Testis (tissue), 5 donors: ENCODE measurements around the gene MBLAC2. TPM values are rescaled to one million over a fixed set of nuclear protein-coding genes. Genes with fewer than 3 reads are reported as not detected.
A peak's percentile ranks its signal among the peaks of the same experiment; 100 is the strongest.

Experiments used
- DNase-seq: peaks from one replicate; pipeline ENCODE4 v3.0.0-alpha.2; 2019
- H3K27ac ChIP-seq, 2 donors: fragments of 200-600 bp; sonication (generic); one replicate each; pipeline ENCODE4 v1.5.1; 2019
- H3K27me3 ChIP-seq: fragments of 200-600 bp; sonication (generic); one replicate; pipeline ENCODE4 v1.5.1; 2019
- H3K36me3 ChIP-seq: fragments of 200-600 bp; sonication (generic); one replicate; pipeline ENCODE4 v1.5.1; 2017; ENCODE audit warnings: low read depth; ENCODE audit errors: missing control alignments
- H3K4me1 ChIP-seq: fragments of 200-600 bp; sonication (generic); one replicate; pipeline ENCODE4 v1.5.1; 2019
- H3K4me3 ChIP-seq, 2 donors: fragments of 200-600 bp; sonication (generic); one replicate each; pipeline ENCODE4 v1.5.1; 2017 to 2019
- H3K9me3 ChIP-seq: fragments of 200-600 bp; sonication (generic); one replicate; pipeline ENCODE4 v1.5.1; 2017
- CTCF ChIP-seq, 3 experiments: fragments of 450-650 bp in 2 of 3; fragments of 200-600 bp in 1 of 3; sonication (generic) in 1 of 3; IDR thresholded peaks; one replicate each; pipeline ENCODE4 v1.5.1; 2016 to 2019; ENCODE audit warnings: antibody characterized with exemption in 3 of 3, mild to moderate bottlenecking in 2 of 3, moderate library complexity in 1 of 3
- POLR2A ChIP-seq: fragments of 450-650 bp; IDR thresholded peaks from one replicate; pipeline ENCODE4 v1.6.1; 2017; ENCODE audit warnings: antibody characterized with exemption, mild to moderate bottlenecking, moderate library complexity
- WGBS, 2 donors: methylation state at CpG; one replicate each; pipeline ENCODE4 v1.1.5; 2018; 5-methylcytosine and 5-hydroxymethylcytosine counted together
- intact Hi-C: fragments of 100-400 bp; cut with DNase I; formaldehyde crosslinking; loops from one replicate; pipeline ENCODE4 v1.15.1; 2023; ENCODE audit warnings: low total_unique reads
- long read RNA-seq, 2 donors: transcript quantifications; one replicate each; lab custom pipeline, GENCODE V29; 2026
- polyA plus RNA-seq: library from polyadenylated mRNA; stranded (reverse); fragments of 350-450 nt; fragmentation: Illumina TruSeq; extraction: RNeasy Lipid Tissue Mini Kit (QIAGEN cat#74804); gene quantifications from one replicate; pipeline ENCODE4 v1.2.3, GENCODE V29; 2014; ENCODE audit warnings: low read depth, low replicate concordance; ENCODE audit not compliant: insufficient read depth
- total RNA-seq, 2 donors: library from RNA; depleted of rRNA; stranded (reverse); fragments of >200 nt; gene quantifications; one replicate each; pipeline ENCODE4 v1.2.3, GENCODE V29; 2016

The MBLAC2 gene
- 10 to 100 TPM in 1 of 2 donors, 1 to 10 TPM in 1; 10.0 to 10.2 TPM for total RNA-seq
- 4.9 TPM for polyA plus RNA-seq
- long read RNA-seq, donor 1, full-length matches to known transcripts = 10 of 10 reads
- long read RNA-seq, donor 1, partial matches to known transcripts = 0 of 10 reads
- long read RNA-seq, donor 1, other reads (novel, unspliced or antisense) = 0 of 10 reads
- long read RNA-seq, donor 2, full-length matches to known transcripts = 9 of 9 reads
- long read RNA-seq, donor 2, partial matches to known transcripts = 0 of 9 reads
- long read RNA-seq, donor 2, other reads (novel, unspliced or antisense) = 0 of 9 reads

DNA sequence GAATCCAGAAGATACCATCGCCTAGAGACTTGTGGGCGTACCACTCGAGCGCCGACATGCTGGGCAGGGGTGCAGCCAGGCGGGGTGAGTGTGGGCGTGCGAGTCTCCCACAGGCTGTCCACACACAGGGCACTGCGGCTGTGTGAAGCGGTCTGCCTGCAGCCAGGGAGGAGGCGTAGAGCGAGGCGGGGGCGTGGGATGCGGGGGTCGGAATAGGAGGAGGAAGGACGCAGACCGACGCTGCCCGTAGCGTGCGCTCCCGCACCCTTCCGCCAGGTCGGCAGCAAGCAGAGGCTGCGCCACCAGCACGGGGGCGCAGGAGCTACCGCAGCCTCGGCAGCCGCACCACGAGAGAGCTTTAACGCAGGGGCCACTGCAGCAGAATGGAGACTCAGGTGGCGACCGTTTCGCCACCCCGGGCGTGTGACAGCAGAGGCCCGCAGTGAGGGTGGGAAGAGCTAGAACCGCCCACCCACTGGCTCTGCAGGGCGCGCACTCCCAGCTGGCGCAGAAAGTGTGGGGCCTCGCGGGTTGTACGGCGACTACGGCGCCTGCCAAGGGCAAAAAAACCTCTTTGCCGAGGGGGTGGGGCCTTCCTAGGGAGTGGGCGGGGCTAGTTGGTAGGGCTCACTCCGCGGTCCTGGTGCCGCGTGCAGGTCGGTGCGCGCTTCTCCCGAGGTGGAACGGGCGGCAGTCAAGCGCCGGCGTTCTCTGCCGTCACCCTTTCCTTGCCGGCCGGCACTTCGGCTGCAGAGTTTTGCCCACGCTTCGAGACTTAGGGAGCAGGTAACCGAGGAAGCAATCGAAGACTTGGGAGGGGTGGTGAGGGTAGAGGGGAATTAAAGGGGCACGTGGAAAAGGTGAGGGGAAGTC lies at the start of gene MBLAC2, which contains the start of gene POLR3G:
MBLAC2 (minus strand) TSS at position 537 of the 873 bp plus-strand sequence; CDS start at position 58, 479 bp downstream.
POLR3G (plus strand) TSS at position 630 of the 873 bp plus-strand sequence. CDS start 10,704 bp downstream, outside the sequence.
- Histone ChIP-seq H3K4me1 (peaks cover 6% of the 10 kb centered on the region), H3K4me3 (peak within 1 kb of the TSS; percentile 77 to 92), H3K27ac (peak within 1 kb of the TSS; percentile 44 to 79), H3K27me3 (no peaks in the 10 kb centered on the region), H3K9me3 (no peaks in the 10 kb centered on the region), H3K36me3 (no peaks in the 10 kb centered on the region)
- WGBS, 2 donors = 0% methylated on average over 14 to 58 of the region's 73 CpGs
- intact Hi-C loops = no loop called here
- peak in 2 of 3 experiments; percentile 29 to 45 for TF ChIP-seq CTCF (IDR thresholded peaks at IDR 0.05)
- TF ChIP-seq POLR2A = no peak
- peak; percentile 95 for DNase-seq

GRCh38 chr5:90519081-90519480 lies 44.5 kb upstream of the MBLAC2 start:
- Histone ChIP-seq H3K9me3 (no peaks in the 10 kb centered on the region), H3K4me3 (no peak overlapping the region), H3K4me1 (no peaks in the 10 kb centered on the region), H3K27me3 (no peaks in the 10 kb centered on the region), H3K36me3 (no peaks in the 10 kb centered on the region), H3K27ac (no peak overlapping the region)
- intact Hi-C loops = no loop called here
- WGBS, 2 donors = 92% methylated on average over 7 of the region's 7 CpGs
- TF ChIP-seq POLR2A = no peak
- no peak for TF ChIP-seq CTCF (IDR thresholded peaks at IDR 0.05)
- no peak for DNase-seq

GRCh38 chr5:90518661-90519060 lies 44.1 kb upstream of the MBLAC2 start:
- Histone ChIP-seq H3K4me1 (no peaks in the 10 kb centered on the region), H3K27ac (no peak overlapping the region), H3K27me3 (no peaks in the 10 kb centered on the region), H3K4me3 (no peak overlapping the region), H3K36me3 (no peaks in the 10 kb centered on the region), H3K9me3 (no peaks in the 10 kb centered on the region)
- no peak for DNase-seq
- intact Hi-C loops = no loop called here
- TF ChIP-seq POLR2A = no peak

DNA sequence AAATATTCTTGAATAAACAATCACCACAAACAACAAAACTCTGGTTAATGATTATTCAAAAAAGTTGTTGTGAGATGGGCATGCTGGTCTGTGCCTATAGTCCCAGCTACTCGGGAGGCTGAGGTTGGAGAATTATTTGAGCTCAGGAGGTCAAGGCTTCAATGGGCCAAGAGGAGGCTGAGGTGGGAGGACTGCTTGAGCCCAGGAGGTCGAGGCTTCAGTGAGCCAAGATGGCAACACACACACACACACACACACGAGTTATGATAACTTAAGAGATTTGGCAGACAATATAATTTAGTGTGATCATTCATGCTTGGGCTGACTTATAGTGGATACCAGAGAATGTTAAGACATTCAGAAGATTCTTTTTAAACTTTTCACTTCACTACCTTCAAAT lies 39.9 kb upstream of the MBLAC2 start:
- H3K4me1 ChIP-seq = no peaks in the 10 kb centered on the region
- no peak for DNase-seq
- TF ChIP-seq POLR2A (no peak), CTCF (IDR thresholded peaks at IDR 0.05) (no peak)
- no peaks in the 10 kb centered on the region for H3K9me3 ChIP-seq
- H3K36me3 ChIP-seq = no peaks in the 10 kb centered on the region
- H3K4me3 ChIP-seq = no peak overlapping the region
- intact Hi-C loops = no loop called here
- H3K27me3 ChIP-seq = no peaks in the 10 kb centered on the region
- H3K27ac ChIP-seq = no peak overlapping the region
- 77 to 82% methylated on average over 3 of the region's 3 CpGs for WGBS, 2 donors

DNA sequence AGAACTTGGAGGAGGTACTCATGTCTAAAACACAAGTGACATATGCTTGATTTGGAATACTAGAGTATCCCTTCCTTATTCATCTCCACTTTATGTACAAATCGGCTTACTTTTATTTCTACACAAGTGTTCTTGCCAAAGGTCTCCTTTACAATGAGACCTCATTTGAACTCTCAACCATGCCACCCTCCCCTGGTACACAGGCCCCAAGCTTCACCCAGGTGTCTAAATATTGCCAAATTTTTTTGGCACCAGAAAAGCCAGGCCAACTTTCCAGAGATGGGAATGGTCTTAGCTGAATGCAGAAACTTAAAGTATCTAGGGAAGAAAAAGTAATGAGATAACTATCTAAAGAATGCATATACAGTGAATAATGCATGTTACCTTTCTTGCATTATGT lies 35.9 kb upstream of the MBLAC2 start:
- H3K27me3 ChIP-seq = no peaks in the 10 kb centered on the region
- TF ChIP-seq POLR2A (no peak), CTCF (IDR thresholded peaks at IDR 0.05) (no peak)
- DNase-seq = no peak
- WGBS, 2 donors = 91 to 93% methylated on average over 1 of the region's 1 CpG
- intact Hi-C loops = no loop called here
- H3K27ac ChIP-seq = no peak overlapping the region
- H3K4me1 ChIP-seq = no peaks in the 10 kb centered on the region
- no peak overlapping the region for H3K4me3 ChIP-seq
- no peaks in the 10 kb centered on the region for H3K36me3 ChIP-seq
- no peaks in the 10 kb centered on the region for H3K9me3 ChIP-seq
